ENCODE results near the gene RNF166. TPM values are rescaled to one million over a fixed set of nuclear protein-coding genes. Genes with fewer than 3 reads are reported as not detected.

The RNF166 gene
- total RNA-seq, 1 donor from 2014 or later = 17.0 TPM

DNA sequence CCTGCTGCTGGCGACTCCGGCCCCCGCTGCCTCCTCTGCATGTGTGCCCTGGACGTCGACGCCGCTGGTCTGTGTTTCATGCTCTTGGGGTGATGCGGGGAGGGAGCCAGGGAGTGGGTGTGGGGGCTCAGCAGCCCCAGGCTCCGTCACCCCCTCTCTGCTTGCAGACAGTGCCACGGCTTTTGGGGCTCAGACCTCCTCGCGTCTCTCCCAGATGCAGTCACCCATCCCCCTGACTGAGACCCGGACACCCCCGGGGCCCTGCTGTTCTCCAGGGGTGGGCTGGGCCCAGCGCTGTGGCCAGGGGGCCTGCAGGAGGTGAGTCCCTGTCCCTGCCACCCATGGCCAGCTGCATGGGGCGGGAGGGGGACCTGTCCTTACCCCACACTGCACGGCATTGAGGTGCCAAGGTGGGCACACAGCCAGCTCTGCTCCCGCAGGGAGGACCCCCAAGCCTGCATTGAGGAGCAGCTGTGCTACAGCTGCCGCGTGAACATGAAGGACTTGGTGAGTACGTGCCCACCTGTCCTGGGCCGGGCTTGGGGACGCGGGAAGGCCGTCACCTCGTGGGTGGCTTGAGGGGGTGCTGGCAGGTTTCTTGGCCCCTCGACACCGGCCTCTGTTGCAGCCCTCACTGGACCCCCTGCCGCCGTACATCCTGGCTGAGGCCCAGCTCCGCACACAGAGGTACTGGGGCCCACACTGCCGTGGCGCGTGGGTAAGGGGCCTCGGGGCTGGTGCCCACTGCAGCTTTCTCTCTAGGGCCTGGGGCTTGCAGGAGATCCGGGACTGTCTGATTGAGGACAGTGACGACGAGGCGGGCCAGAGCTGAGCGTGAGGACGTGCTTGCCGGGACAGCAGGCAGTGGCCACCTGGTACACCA is 8.5 kb upstream of the RNF166 start:
- intact Hi-C loops (cut with DNase I) = no loop called here
- no peak for ATAC-seq
- no peak for DNase-seq (ENCODE audit: missing footprints)

DNA sequence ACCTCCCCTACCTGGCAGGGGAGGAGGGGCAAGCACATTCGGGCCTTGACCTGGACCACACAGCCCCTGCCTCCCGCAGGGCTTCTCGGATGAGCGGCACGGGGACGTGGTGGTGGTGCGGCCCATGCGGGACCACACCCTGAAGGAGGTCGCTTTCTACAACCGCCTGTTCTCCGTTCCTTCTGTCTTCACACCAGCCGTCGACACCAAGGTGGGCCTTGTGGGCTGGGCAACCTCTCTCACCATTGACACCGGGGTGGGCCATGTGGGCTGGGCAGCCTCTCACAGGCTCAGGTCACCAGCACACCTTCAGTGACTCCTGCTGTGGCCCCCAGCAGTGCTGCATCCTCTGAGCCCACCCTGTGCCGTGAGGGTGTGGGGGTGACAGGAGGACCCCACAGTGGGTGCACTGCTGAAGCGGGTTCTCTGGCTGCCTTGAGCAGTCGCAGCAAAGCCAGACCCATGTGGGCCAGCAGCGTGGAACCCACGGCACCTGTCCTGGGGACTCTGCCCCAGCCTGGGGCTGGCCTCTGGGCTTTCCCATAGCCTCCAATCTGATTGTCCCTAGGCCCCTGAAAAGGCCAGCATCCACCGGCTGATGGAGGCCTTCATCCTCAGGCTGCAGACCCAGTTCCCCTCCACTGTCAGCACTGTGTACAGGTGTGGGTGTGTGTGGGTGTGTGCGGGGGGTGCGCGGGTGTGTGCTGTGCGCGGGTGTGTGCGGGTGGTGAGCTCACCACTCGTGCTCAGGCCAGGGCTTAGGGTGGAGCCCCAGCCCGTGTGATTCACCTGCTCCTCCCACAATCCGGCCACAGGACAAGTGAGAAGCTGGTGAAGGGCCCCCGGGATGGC is 7.6 kb upstream of the RNF166 start:
- peak; percentile 72 for DNase-seq (ENCODE audit: missing footprints)
- ATAC-seq = no peak
- intact Hi-C loops (cut with DNase I) = no loop called here

DNA sequence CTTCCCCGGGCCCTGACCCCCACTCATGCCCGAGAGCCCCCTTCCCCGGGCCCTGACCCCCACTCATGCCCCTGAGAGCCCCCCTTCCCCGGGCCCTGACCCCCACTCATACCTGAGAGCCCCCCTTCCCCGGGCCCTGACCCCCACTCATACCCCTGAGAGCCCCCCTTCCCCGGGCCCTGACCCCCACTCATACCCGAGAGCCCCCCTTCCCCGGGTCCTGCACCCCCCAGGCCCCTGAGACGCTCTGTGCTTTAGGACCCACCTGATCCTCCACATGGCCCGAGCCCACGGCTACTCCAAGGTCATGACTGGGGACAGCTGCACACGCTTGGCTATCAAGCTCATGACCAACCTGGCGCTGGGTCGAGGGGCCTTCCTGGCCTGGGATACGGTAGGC is 6.8 kb upstream of the RNF166 start:
- ATAC-seq (no peak), DNase-seq (ENCODE audit: missing footprints) (peak; percentile 6)
- intact Hi-C loops (cut with DNase I) = no loop called here

DNA sequence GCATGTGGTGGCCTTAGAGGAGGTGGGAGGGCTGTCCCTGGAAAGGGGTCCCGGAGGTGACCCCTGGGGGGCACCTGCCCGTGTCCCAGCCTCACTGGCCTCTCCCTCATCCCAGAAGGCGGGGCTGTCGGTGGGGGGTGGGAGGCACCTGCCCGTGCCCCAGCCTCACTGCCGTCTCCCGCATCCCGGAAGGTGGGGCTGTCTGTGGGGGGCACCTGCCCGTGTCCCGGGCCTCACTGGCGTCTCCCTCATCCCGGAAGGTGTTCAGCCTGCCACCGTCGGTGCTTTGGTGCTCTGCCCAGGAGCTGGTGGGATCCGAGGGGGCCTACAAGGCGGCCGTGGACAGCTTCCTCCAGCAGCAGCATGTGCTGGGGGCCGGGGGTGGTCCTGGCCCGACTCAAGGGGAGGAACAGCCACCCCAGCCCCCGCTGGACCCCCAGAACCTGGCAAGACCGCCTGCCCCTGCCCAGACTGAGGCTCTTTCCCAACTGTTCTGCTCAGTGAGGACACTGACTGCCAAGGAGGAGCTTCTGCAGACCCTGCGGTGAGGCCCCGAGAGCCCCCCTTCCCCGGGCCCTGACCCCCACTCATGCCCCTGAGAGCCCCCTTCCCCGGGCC is 6.3 kb upstream of the RNF166 start:
- DNase-seq (ENCODE audit: missing footprints) = peak; percentile 53
- intact Hi-C loops (cut with DNase I) = no loop called here
- ATAC-seq = no peak

DNA sequence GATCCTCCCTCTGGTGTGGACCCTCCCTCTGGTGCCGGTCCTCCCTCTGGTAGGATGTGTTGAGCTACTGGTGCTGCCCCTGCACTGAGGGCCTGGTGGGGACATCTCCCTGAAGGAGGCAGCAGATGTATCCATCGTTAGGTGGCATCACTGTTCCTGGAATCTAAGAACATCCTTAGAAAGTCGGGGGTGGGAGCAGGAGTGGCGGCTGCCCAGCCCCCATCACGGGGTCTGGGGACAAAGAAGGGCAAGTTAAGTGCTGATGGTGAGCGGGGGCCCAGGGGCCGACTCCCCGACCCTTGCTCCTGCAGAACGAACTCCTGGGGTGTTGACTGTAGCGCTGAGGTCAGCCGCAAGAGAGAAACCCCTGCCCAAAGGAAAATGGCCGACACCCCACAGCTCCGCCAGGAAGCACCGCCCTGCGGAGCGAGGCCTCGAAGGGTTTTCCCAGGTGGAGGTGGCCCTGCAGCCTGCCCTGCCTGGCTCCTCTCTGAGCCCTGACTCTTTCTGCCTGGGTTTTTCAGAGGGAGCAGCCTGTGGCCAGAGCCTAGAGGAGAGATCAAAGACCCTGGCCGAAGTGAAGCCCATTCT is 5.6 kb upstream of the RNF166 start:
- DNase-seq (ENCODE audit: missing footprints) (no peak), ATAC-seq (no peak)
- intact Hi-C loops (cut with DNase I) = no loop called here

DNA sequence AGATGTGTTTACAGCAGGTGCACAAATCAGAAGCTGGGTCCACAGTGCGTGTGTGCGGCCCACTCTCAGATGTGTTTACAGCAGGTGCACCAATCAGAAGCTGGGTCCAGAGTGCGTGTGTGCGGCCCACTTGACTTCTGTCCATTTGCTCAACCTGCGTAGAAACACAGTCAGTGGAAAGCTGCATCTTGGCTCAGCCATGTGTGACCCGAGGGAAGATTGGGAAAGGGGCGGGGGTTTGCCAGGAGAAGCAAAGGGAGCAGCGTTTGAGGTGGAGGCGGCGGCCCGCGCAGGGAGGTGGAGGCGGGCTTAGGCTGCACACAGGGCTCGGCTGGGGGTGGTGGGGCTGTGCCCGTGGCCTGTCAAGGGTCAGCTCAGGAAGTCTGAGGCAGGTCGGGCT is 4.3 kb upstream of the RNF166 start:
- intact Hi-C loops (cut with DNase I) = no loop called here
- no peak for ATAC-seq
- DNase-seq (ENCODE audit: missing footprints) = peak; percentile 52

DNA sequence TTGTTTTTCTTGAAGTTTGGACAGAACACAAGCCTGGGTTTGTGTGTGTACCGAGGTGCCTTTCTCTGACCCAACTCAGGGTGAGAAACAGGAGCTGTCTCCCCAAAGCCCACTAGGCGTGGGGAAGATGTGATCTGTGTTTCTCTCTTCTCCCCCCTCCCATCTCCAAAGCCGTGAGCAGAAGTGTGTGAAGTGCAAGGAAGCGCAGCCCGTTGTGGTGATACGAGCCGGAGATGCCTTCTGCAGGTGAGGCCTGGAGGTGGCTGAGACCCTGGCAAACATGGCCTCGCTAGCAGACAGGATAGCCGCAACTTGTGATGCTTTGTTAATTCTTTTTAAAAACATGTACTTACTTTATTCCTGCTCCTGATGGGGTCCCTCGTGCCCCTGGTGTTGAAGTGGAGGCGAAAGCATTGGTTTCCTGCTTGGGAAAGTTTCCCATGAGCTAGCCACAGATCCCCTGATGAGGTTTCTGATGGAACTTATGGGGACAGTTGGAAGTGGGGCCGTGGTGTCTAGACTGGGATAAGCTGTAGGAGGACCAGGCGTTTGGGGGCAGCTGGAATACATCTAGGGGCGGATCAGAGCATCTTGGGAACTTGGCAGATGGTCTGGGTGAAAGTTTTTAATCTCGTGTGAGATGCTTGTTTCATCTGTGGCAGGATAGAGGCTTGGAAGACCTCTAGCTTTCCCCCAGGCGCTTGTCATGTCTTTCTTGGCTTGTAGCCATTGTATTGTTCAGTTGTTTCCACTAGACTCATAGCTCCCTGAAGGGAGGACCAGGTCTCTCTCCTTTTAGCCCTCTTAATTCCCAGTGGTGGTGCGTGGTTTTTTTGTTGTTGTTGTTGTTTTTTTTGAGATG is 988 bp upstream of the RNF166 start:
- DNase-seq (ENCODE audit: missing footprints) (no peak), ATAC-seq (no peak)
- intact Hi-C loops (cut with DNase I) = loop anchor here (5.0 kb wide), 1 partner anchor 110 kb away; no protein-coding TSS in a partner anchor

DNA sequence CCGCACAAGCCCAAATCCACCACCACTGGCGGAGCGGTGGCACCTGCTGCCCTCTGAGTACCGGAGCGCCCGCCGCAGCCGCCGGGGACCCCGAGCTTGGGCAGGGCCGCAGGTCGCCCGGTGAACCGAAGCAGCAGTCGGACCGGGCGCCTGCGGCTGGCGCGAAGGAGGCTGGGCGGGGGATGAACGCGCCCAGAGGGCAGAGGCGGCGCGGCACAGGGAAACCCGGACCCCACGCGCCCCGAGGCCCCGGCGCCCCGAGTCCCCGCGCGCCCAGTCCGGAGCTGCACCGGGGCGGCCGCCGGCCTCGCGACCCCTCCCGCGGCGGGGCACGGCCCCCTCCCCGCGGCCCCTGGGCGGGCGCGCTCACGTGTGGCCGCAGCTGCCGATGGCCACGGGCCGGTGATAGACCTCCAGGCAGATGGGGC is 393 bp downstream of the RNF166 start:
- DNase-seq (ENCODE audit: missing footprints) (peak; percentile 77), ATAC-seq (no peak)
- intact Hi-C loops (cut with DNase I) = loop anchor here (5.0 kb wide), 1 partner anchor 109 kb away; no protein-coding TSS in a partner anchor

DNA sequence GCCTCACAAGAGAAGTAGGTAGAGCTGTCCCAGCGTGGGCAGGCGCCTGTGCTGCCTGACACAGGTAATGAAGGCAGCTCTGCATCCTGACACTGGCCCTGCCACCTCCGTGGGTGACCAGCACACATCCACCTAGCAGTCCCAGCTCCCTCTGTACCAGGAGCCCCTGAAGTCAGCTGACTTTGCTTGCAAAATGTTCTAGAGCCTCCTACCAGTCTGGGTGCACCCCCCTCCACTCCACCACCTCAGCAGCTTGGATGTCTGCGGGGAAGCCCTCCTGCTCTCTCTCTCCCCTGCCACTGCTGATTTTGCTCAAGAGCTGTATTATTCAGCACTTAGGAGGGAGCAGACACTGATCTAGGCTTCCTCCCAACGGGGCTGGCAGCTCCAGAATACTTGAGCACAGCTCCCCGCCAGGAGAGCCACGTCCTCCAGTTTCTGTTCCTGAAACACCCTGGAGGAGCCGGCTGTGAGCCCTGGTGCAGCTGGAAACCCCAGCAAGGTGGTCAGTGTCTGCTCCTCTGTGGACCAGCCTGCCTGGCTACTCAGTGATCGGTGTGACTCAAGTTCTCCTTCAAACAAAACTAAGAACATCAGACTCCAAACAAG is 1.0 kb downstream of the RNF166 start:
- peak; percentile 73 for DNase-seq (ENCODE audit: missing footprints)
- intact Hi-C loops (cut with DNase I) = loop anchor here (5.0 kb wide), 1 partner anchor 108 kb away; no protein-coding TSS in a partner anchor

DNA sequence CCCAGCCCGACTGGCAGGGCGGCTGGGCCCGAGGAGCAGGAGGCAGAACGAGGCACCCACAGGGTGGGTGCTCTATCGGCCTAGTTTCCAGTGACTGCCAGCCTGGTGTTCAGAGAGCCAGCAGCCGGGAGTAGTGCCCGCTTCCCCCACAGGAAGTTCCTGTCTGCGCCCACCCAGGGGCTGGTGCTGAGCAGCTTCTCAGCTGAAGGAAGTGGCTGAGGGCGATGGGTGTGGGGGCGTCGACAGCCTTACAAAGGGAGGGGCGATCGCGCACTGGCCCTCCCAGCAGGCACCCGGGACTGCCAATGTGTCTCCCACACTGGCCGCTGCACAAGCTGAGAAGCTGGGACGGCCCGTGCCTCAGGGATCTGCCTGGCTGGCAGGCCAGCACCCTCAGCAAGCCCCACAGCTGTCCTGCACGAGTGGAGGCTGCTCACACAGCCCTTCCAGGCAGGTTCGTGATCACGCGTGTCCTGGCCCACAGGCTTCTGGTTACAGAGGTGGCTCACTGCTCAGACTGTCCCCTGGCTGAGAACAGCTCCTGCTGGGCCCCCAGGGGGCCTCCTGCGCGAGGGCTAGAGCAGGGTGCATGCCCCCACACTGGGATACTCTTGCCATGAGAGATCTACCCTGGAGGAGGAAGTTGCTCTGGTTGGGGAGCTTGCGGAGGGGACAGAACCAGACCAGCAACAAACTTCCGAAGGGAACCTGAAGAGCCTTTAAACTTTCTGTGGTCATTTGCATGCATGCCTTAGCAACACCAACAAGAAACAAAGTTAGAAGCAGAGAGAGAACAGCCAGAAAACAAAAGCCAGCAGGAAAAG is 2.5 kb downstream of the RNF166 start:
- intact Hi-C loops (cut with DNase I) = no loop called here
- DNase-seq (ENCODE audit: missing footprints) (peak; percentile 84), ATAC-seq (peak; percentile 8)

More for the DNA sequence above, 1.0 kb downstream of the RNF166 start:
- ATAC-seq = no peak

DNA sequence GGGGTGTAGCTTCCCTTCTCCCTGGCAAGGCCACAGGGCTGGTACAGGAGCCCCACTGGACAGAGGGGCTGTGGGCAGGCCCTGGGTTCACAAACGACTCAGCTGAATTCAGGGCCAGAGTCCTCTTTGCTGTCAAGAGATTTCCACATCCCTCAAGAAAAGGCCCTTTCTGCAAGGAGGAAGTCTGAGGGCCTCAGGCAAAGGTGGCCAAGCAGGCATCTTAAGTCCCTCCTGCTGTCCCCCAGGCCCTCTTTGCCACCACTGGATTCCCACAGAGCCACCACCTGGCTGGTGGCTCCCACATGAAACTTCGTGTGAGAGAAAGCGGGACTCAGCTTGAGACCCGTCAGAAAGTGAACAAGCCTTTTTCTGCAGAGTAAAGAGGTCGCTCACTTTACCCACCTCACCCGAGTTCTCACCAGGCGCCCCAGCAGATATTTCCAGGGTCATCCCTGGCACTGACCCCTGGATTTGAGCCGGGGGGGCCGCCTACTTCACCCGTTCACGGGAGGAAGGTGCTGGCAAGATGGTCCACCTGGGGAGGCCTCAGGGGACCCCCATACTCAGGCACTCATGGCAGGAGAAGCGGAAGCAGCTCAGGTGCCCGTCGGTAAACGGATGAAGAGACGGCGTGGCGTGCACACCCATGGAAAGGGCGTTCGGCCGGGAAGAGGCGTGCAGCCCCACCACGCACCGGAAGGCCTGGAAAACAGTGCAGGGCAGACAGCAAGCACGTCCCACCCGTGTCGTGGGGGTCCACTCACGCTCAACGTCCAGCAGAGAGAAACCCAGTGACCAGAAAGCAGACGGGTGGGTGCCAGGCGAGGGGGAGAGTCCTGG is 3.6 kb downstream of the RNF166 start:
- intact Hi-C loops (cut with DNase I) = no loop called here
- no peak for ATAC-seq
- DNase-seq (ENCODE audit: missing footprints) = no peak

DNA sequence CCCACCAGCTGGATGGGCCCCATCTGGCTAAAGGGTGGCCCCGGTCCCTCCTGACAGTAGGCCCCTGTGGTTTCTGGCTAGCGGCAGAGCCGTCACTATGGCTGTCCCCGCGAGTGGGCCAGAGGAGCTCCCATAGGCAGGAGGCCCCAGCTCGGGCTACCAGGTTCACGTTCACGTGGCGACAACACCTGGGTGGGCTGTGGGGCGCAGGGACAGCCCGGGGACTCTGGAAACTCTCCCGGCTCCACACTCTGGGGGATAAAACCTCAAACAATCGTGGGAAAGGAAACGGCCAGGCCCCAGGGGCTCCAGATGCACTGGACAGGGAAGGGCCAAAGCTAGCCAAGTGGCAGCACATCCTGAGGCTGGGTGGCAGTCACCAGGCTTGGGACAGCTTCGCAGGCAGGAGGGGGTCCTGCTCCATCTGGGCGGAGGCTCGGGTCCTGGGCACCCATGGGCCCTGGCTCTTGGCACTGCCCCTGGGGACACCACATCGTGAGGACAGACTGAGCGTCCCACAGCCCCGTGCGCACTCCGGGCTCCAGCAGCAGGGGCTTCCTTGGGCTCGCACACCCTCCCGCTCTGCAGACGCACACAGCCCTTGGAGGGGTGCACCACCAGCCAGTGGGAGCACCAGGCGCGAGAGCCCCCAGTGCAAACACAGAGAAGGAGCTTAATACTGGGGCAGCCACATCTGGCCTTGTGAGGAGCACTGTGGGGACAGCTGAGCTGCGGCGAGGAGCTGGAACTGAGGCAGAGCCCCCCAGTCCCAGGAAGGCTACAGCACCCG is 4.4 kb downstream of the RNF166 start:
- DNase-seq (ENCODE audit: missing footprints) (no peak), ATAC-seq (no peak)
- intact Hi-C loops (cut with DNase I) = no loop called here

DNA sequence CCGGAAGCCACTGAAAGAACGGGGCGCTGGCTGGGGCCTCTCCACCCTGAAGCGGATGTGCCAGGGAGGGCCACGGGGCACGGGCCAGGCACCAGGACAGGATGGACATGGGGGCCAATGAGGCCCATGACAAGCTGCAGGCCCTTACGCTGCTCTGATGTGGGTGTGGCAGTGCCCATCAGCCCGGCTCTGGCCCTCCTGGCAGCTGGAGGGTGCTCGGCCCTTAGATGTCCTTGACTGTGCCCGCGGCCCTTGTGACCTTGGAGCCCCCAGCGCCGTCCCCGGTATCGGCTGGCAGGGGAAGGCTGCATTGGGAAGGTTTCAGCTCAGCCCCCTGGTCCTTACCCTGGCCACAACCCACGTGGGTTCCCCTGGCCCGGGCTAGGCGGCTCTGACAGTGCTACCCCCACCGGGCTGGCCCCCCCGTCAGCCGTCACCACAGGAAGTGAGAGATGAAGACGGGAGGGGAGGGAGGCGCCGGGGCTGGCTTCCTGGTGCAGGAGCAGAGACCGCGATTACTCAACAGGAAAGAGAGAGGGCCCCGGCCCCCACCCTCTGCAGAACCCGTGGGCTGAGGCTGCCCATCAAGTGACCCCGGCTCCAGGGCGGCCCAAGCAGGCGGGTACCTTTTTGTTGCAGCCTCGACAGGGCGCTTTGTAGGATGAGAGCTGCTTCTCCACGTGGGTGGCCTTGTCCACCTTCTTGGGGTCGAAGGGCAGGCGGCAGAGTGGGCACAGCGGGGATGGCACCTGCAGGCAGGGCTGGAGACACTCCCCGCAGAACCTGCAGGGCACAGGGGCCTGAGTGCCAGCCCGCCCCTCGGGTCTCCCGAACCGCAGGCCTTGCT is 5.3 kb downstream of the RNF166 start:
- peak; percentile 99 for DNase-seq (ENCODE audit: missing footprints)
- intact Hi-C loops (cut with DNase I) = no loop called here
- ATAC-seq = peak; percentile 73

DNA sequence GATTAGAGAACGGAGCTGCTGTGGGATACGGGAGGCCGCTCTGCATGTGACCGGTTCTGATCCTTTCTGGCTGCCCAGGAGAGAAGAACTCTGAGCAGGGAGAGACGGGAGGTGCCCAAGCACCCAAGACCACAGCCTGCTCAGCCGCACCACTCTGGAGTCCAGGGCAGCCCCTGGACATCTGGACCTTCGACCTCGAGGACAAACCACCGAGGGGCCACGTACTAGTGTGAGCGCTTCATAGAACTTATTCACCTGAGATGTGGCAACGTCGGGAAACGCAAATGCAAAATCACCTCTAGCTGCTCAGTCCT is 5.9 kb downstream of the RNF166 start:
- ATAC-seq = no peak
- DNase-seq (ENCODE audit: missing footprints) = no peak
- intact Hi-C loops (cut with DNase I) = no loop called here

All from Right ventricle myocardium inferior (tissue), 1 donor.